Activated CD4-positive, alpha-beta T cell treated with anti-CD3 and anti-CD28 coated beads, Interleukin-2, amount 10 ng/mL, durations not matched to agents 7 days and 5 days (primary cell): ENCODE results near the gene TPRA1. TPM values are rescaled to one million over a fixed set of nuclear protein-coding genes. Genes with fewer than 3 reads are reported as not detected.

ENCODE experiments used
- CTCF ChIA-PET: fragments of 350-600 bp; sonication (Branson Sonifier 250); formaldehyde crosslinking; loops from one replicate; lab custom pipeline; 2021; ENCODE audit warnings: antibody characterized with exemption; lab: Charles Lee
- POLR2A ChIA-PET: fragments of 350-600 bp; sonication (Branson Sonifier 250); formaldehyde crosslinking; loops from one replicate; lab custom pipeline; 2021; ENCODE audit warnings: antibody characterized with exemption; lab: Charles Lee
- DNase-seq: peaks from one replicate; pipeline ENCODE4 v3.0.0-alpha.2; 2020
- H3K27ac Mint-ChIP-seq: one replicate; pipeline ENCODE4 v1.8.0; 2021; ENCODE audit warnings: mild to moderate bottlenecking, moderate library complexity, mixed read lengths
- H3K27me3 Mint-ChIP-seq: one replicate; pipeline ENCODE4 v1.8.0; 2021; ENCODE audit warnings: mixed read lengths
- H3K36me3 Mint-ChIP-seq: one replicate; pipeline ENCODE4 v1.8.0; 2021; ENCODE audit warnings: low read depth, mixed read lengths
- H3K4me1 Mint-ChIP-seq: one replicate; pipeline ENCODE4 v1.8.0; 2021; ENCODE audit warnings: mixed read lengths
- H3K4me3 Mint-ChIP-seq: one replicate; pipeline ENCODE4 v1.8.0; 2021; ENCODE audit warnings: mild to moderate bottlenecking, moderate library complexity, mixed read lengths
- H3K9me3 Mint-ChIP-seq: one replicate; pipeline ENCODE4 v1.8.0; 2021; ENCODE audit warnings: mixed read lengths
- total RNA-seq, 2 experiments: library from RNA; stranded (reverse); gene quantifications; one replicate each; pipeline ENCODE4 v1.2.3, GENCODE V29; 2021

TPRA1 gene
- total RNA-seq, 2 experiments from 2014 or later = 27.1 to 30.6 TPM

DNA sequence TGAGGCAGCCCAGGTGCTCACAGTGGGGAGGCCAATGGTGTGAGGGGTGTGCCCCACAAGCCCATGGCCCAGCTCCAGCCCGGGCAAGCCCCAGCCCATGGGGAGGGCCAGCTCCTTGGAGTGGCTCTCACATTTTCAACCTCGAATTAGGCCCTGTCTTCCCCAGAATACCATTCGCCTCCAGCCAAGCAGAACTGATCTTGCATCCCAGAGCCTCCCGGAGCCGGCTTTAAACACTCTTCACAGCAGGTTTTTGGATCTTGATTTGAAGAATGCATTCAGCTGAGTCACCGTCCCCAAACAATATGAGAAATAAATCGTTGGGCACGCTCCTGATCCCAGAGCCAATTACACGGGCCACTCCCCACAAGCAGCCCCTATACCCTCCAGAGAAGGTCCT lies 23.7 kb downstream of the TPRA1 start:
- H3K36me3 Mint-ChIP-seq = peaks cover 6% of the 10 kb centered on the region
- no peak for DNase-seq
- H3K27me3 Mint-ChIP-seq = peaks cover 4% of the 10 kb centered on the region
- no peak overlapping the region for H3K4me3 Mint-ChIP-seq
- no peaks in the 10 kb centered on the region for H3K9me3 Mint-ChIP-seq
- ChIA-PET CTCF (interaction anchor here (3.2 kb wide), 1 partner anchor 8 kb away, joined by 9 read pairs; no protein-coding TSS in a partner anchor), POLR2A (no interaction called here)
- no peaks in the 10 kb centered on the region for H3K4me1 Mint-ChIP-seq
- H3K27ac Mint-ChIP-seq = no peak overlapping the region

DNA sequence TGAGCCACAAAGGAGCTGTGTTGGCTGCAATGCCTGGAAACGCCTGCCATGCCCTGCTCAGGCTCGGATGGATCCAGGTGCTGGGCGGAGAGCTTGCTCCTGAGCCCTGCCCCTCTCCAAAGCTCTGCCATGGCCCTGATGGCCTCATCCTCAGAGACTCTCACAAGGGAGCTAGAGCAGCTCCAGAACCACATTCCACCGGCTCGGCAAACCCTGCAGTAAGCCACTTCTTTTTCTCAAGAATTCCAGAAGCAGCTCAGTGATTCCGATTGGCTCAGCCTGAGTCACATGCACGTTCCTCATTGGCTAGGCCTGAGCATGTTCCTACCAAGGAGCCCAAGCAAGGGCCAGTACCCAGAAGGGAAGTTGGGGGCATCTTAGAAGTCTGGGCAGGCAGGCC lies 24.8 kb downstream of the TPRA1 start:
- CTCF ChIA-PET = interaction anchor here (1.1 to 3.2 kb wide), 3 partner anchors 9 to 18 kb away, joined by 3 to 9 read pairs (median 4); no protein-coding TSS in a partner anchor
- H3K36me3 Mint-ChIP-seq = peaks cover 2% of the 10 kb centered on the region

DNA sequence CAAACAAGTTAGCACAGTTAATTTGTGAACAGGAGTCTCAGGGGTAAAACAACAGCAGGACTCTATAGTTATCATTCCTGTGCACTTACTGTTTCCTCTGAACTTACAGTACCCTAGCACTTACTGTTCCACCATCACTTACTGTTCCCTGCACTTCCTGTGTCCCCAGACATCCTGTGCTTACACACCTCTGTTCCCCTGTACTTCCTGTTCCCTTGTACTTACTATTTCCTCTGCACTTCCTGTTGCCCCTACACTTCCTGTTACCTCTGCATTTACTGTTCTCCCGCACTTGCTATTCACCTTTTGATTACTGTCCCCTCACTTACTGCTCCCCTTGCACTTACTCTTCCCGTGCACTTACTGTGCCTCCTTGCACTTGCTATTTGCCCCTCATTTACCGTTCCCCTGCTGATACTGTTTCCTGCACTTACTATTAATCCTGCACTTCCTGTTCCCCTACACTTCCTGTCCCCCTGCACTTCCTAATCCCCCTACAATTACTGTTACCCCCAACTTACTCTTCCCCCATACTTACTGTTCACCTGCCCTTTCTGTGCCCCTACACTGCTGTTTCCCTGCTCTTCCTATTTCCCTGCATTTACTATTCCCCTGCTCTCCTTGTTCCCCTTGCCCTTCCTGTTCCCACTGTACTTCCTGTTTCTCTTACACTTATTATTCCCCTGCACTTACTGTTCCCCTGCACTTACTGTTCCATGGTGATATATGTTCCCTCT lies 30.3 kb downstream of the TPRA1 start:
- ChIA-PET CTCF (no interaction called here), POLR2A (no interaction called here)
- Mint-ChIP-seq H3K4me3 (no peak overlapping the region), H3K9me3 (peaks cover 12% of the 10 kb centered on the region), H3K27ac (no peak overlapping the region), H3K27me3 (peaks cover 4% of the 10 kb centered on the region), H3K36me3 (peaks cover 6% of the 10 kb centered on the region), H3K4me1 (peaks cover 9% of the 10 kb centered on the region)
- DNase-seq = no peak

More for the DNA sequence above, 24.8 kb downstream of the TPRA1 start:
- Mint-ChIP-seq H3K4me3 (no peak overlapping the region), H3K9me3 (no peaks in the 10 kb centered on the region), H3K4me1 (no peaks in the 10 kb centered on the region), H3K27me3 (peaks cover 4% of the 10 kb centered on the region), H3K27ac (no peak overlapping the region)
- no peak for DNase-seq
- POLR2A ChIA-PET = no interaction called here

DNA sequence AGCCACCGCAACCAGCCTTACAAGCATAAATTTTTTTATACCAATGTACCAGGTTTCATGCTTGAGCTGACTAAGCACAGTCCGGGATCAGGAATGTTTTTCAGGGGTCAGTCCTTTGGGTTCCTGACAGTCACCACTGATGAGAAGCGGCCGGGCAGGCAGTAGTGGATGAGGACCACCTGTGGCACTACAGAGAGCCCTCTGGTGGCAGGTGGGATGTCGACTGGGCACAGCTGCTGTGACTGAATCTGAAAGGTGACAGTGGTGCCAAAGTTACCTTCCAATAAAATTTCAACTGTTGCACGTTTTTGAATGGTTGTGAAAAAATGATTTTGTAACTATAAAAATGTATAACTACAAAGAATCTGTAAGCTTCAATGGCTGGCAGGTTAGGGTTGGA lies 34.0 kb downstream of the TPRA1 start:
- DNase-seq = no peak
- H3K27me3 Mint-ChIP-seq = no peaks in the 10 kb centered on the region
- H3K9me3 Mint-ChIP-seq = peaks cover 12% of the 10 kb centered on the region
- H3K4me1 Mint-ChIP-seq = peaks cover 9% of the 10 kb centered on the region
- ChIA-PET CTCF (interaction anchor here (0.7 kb wide), 1 partner anchor 33 kb away, joined by 3 read pairs; no protein-coding TSS in a partner anchor), POLR2A (no interaction called here)
- H3K36me3 Mint-ChIP-seq = peaks cover 6% of the 10 kb centered on the region
- H3K27ac Mint-ChIP-seq = no peak overlapping the region
- H3K4me3 Mint-ChIP-seq = no peak overlapping the region

DNA sequence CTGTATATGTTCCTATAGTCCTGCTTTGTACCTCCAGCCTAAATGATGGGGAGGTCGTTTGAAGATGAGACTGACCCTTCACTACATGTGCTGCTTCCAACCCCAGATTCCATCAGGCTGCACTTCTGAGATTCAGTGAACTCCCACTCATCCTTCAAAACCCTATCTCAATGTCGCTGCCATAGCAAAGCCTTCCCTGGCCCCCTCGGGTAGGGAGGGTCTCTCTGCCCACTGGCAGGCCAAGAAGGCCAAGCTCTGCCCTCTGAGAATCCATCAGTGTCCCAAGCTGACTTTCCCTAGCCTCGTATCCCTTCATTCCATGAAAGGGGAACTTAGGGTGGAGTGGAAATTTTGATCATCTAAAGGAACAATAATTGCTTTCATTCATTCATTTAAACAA lies 35.4 kb downstream of the TPRA1 start:
- Mint-ChIP-seq H3K36me3 (peaks cover 5% of the 10 kb centered on the region), H3K4me3 (no peak overlapping the region), H3K27ac (no peak overlapping the region), H3K9me3 (peaks cover 8% of the 10 kb centered on the region), H3K4me1 (peaks cover 5% of the 10 kb centered on the region), H3K27me3 (no peaks in the 10 kb centered on the region)
- POLR2A ChIA-PET = no interaction called here
- DNase-seq = no peak
- CTCF ChIA-PET = interaction anchor here (0.6 kb wide), 1 partner anchor 1129 kb away, joined by 3 read pairs; no protein-coding TSS in a partner anchor

DNA sequence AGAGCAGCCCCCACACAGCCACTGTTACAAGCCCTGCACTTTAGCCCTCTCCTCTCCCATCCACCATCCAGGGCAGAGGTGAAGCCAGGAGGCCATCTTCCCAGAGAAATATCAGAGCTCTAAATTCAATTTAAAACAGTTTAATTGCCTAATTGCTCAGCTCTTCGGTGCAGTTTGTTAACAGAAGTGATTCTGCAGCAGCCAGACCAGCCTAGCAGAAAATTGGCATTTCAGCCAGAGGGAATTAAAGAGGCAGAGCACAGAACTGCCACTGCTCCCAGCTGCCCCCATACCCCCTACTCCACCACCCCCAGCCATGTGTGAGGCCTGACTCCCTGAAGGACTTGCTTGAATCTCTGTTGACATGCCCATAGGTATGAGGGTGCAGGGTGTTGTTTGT lies 38.5 kb downstream of the TPRA1 start:
- ChIA-PET POLR2A (no interaction called here), CTCF (no interaction called here)
- Mint-ChIP-seq H3K27me3 (peaks cover 5% of the 10 kb centered on the region), H3K36me3 (no peaks in the 10 kb centered on the region), H3K27ac (no peak overlapping the region), H3K4me3 (no peak overlapping the region), H3K9me3 (no peaks in the 10 kb centered on the region), H3K4me1 (peaks cover 4% of the 10 kb centered on the region)
- DNase-seq = no peak

DNA sequence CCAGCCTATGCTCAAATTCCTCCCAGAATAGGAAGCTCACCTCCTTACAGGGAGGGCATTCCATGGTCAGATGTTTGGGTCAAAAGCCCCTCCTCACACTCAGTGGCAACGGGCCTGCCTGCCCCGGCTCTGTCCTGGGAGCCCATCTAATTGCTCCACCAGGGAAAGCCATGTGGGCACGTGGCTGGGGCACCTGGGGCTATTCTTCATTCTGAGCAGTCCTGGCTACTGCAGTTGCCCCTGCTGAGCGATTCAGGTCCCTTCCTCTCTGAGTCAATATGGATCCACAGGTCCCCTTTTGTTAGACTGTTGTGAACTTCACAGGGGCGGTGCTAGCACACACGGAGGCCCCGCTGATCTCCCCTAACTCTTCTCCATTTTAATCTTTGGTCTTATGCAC lies 39.4 kb downstream of the TPRA1 start:
- H3K36me3 Mint-ChIP-seq = no peaks in the 10 kb centered on the region
- POLR2A ChIA-PET = no interaction called here
- H3K4me3 Mint-ChIP-seq = no peak overlapping the region
- CTCF ChIA-PET = no interaction called here
- peaks cover 4% of the 10 kb centered on the region for H3K4me1 Mint-ChIP-seq
- peaks cover 9% of the 10 kb centered on the region for H3K27me3 Mint-ChIP-seq
- no peak overlapping the region for H3K27ac Mint-ChIP-seq
- no peaks in the 10 kb centered on the region for H3K9me3 Mint-ChIP-seq
- no peak for DNase-seq

DNA sequence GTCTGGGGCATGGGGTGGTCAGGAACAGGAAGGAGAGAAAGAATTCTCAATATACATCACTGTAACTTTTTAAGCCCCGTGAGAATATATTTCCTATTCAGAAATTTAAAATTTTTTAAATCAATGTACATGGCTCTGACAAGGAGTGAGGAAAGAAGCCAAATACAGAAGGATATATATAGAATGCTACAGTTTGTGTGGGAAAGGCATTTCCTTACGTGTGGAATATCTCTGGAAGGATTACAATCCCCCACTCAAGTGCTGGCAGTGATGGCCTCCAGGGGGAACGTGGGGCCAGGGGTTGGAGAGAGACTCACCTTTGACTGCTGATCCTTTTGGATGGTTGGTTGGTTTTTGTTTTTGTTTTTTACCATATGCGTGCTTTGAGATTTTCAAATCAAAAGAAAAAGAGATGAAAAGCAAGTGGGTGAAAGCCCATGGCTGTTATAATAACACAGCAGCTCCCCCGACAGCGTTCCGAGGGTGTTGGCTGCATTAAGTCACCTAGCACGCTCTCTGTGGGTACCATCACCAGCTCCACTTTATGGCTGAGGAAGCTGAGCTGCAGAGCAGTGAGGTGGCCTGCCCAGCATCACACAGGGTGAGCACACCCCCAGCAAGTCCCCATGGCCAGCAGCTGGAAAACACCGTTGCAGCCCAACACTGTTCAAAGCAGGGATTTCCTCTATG lies 39.9 kb downstream of the TPRA1 start:
- Mint-ChIP-seq H3K27ac (no peak overlapping the region), H3K4me1 (peaks cover 5% of the 10 kb centered on the region), H3K9me3 (no peaks in the 10 kb centered on the region), H3K36me3 (no peaks in the 10 kb centered on the region), H3K4me3 (no peak overlapping the region), H3K27me3 (peaks cover 9% of the 10 kb centered on the region)
- CTCF ChIA-PET = no interaction called here
- POLR2A ChIA-PET = no interaction called here
- DNase-seq = no peak

DNA sequence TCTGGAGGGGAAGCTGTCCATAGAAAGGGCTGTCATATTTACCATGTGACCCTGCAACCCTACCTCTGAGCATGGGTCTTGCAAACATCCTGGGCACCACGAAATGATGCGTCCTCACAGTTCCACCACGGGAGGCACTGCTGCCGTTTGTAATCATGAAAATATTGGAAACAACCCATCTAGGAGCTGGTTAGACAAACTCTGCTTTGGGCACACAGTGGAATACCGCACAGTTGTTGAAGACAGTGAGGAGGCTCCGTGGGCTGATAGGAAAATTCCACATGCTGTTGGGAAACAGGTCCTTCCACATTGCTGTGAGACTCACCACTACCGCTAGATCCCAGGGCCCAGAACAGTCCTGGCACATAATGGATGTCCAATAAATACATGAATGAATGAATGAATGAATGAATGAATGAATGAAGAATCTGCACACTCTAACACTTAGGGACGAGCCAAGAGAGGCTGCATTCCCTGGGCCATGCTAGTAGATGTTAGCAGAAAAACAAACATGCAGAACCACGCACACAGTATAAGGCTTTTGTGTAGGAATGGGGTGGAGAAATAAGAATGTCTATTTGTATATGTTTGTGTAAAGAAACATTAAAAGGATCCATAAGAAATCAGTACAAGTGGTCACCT lies 40.6 kb downstream of the TPRA1 start:
- no peak overlapping the region for H3K27ac Mint-ChIP-seq

DNA sequence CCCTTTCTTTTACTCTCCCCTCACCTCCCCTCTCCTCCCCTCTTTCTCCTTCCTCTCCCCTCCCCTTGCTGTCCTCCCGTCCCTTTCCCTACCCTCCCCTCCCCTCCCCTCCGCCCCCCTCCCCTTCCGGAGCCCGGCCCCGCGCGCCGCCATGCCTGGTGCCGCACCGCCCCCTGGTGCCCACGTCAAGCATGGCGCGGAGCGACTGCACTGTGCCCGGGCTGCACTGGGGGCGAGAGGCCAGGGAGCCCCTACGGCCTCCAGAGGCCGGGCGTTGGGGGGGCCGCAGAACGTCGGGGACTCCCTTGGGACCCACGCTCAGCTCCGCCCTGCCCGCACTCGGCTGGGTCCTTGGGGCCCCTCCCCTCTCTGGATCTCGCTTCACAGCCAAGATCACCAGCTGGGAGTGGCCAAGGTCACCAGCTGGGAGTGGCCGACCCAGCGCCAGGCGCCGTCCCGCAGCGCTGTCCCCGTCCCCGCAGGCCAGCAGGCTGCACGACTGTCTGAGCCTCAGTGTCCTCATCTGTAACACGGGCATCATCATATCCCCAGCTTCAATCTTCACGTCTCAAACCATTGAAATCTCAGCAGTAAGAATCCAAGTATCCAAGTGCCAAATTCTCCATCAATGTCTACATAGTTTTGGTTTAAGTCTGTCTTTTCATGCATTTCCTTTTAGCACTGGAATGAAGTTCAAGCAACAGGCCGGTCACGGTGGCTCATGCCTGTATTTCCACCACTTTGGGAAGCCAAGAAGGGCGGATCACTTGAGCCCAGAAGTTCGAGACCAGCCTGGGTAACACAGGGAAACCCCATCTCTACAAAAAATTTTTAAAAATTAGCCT lies 42.5 kb downstream of the TPRA1 start:
- peaks cover 5% of the 10 kb centered on the region for H3K4me1 Mint-ChIP-seq
- H3K27ac Mint-ChIP-seq = no peak overlapping the region
- H3K4me3 Mint-ChIP-seq = peak overlapping the region; percentile 56
- ChIA-PET CTCF (interaction anchor here (0.7 to 1.9 kb wide), 11 partner anchors 12 to 845 kb away, joined by 3 to 8 read pairs (median 3); partner anchors contain the start of gene TPRA1), POLR2A (no interaction called here)
- H3K36me3 Mint-ChIP-seq = no peaks in the 10 kb centered on the region
- H3K9me3 Mint-ChIP-seq = no peaks in the 10 kb centered on the region
- H3K27me3 Mint-ChIP-seq = peaks cover 9% of the 10 kb centered on the region
- DNase-seq = peak; percentile 77

More for the DNA sequence above, 40.6 kb downstream of the TPRA1 start:
- no peak for DNase-seq
- Mint-ChIP-seq H3K9me3 (no peaks in the 10 kb centered on the region), H3K4me3 (no peak overlapping the region), H3K36me3 (no peaks in the 10 kb centered on the region), H3K4me1 (peaks cover 5% of the 10 kb centered on the region), H3K27me3 (peaks cover 9% of the 10 kb centered on the region)
- ChIA-PET CTCF (no interaction called here), POLR2A (no interaction called here)

DNA sequence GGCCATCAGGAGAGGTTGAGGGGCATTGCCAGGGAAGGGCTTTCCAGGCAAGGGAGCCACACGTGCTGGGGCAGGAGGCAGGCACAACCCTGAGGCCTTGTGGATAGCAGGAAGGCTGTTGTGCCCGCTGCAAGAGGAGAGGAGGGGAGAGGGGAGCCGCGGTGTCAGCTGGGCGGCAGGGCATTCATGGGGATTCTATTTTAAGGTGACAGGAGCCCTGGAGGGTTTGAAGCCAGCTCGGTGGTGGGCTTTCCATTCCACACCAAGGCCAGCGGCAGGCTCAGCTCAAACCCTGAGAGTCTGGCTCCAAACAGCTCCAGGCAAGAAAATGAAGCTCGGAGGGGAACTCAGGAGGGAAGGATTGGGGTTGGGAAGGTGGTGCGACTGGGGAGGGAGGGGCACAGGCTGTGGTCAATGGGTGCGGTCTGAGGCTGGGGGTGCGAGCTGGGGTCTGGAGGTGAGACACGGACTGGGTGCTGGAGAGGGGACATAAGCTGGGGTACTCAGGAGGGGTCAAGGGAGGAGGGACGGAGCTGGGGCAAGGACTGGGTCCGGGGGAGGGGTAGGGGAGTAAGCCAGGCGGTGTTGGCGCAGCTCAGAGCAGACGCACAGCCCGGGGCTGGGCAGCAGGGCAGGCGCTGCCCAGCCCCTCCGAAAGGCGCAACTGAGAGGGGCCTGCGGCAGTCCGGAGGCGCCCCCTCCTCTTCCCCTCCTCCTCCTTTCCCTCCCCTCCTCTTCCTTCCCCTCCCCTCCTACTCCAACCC lies 43.4 kb downstream of the TPRA1 start:
- Mint-ChIP-seq H3K36me3 (no peaks in the 10 kb centered on the region), H3K4me3 (peak overlapping the region; percentile 57), H3K4me1 (peaks cover 5% of the 10 kb centered on the region), H3K27ac (no peak overlapping the region), H3K9me3 (no peaks in the 10 kb centered on the region), H3K27me3 (peaks cover 9% of the 10 kb centered on the region)
- POLR2A ChIA-PET = no interaction called here
- DNase-seq = no peak
- CTCF ChIA-PET = interaction anchor here (0.8 to 1.9 kb wide), 9 partner anchors 14 to 827 kb away, joined by 3 to 8 read pairs (median 4); partner anchors contain the start of gene TPRA1
